Stimulated activated CD4-positive, alpha-beta T cell treated with anti-CD3 and anti-CD28 coated beads, TNF-alpha, amount 100 ng/mL, for 4 hours (primary cell): ENCODE measurements around the gene ACTL8.

ENCODE experiments used
- DNase-seq, 3 experiments: peaks; one replicate each; pipeline ENCODE4 v3.0.0-alpha.2; 2020; ENCODE audit warnings: low read depth in 3 of 3

ACTL8 gene

GRCh38 chr1:17875171-17875881 lies 120.2 kb downstream of the ACTL8 start:
- no peak for DNase-seq

GRCh38 chr1:17875882-17876280 lies 120.7 kb downstream of the ACTL8 start:
- no peak for DNase-seq
